Muscle layer of duodenum (tissue), 2 donors: ENCODE data around the gene ZSCAN5A.

Experiments
- H3K27ac ChIP-seq: one replicate; pipeline ENCODE4 v1.7.0; 2013; ENCODE audit warnings: mild to moderate bottlenecking, low read length
- H3K27me3 ChIP-seq: one replicate; pipeline ENCODE4 v1.7.0; 2013; ENCODE audit warnings: low read depth, mild to moderate bottlenecking, control low read depth, low read length
- H3K36me3 ChIP-seq, 2 donors: one replicate each; pipeline ENCODE4 v1.7.0; 2013; ENCODE audit warnings: low read length in 2 of 2, control low read depth in 1 of 2, mild to moderate bottlenecking in 1 of 2; ENCODE audit not compliant: insufficient read depth in 2 of 2, control insufficient read depth in 1 of 2
- H3K4me1 ChIP-seq, 2 donors: one replicate each; pipeline ENCODE4 v1.7.0; 2013; ENCODE audit warnings: low read length in 2 of 2, mild to moderate bottlenecking in 2 of 2, control low read depth in 1 of 2, moderate library complexity in 1 of 2; ENCODE audit not compliant: insufficient read depth in 2 of 2, control insufficient read depth in 1 of 2
- H3K4me3 ChIP-seq, 2 donors: one replicate each; pipeline ENCODE4 v1.7.0; 2013; ENCODE audit warnings: low read length in 2 of 2, low read depth in 1 of 2, mild to moderate bottlenecking in 1 of 2
- H3K9me3 ChIP-seq, 2 donors: one replicate each; pipeline ENCODE4 v1.7.0; 2013; ENCODE audit warnings: low read length in 2 of 2, control low read depth in 1 of 2, mild to moderate bottlenecking in 1 of 2; ENCODE audit not compliant: control insufficient read depth in 1 of 2
- donor health status: healthy.

ZSCAN5A gene

GRCh38 chr19:56297010-56297409 is 17.6 kb downstream of the ZSCAN5A start:
- H3K27ac ChIP-seq = no peak overlapping the region
- H3K4me1 ChIP-seq = no peaks in the 10 kb centered on the region
- H3K9me3 ChIP-seq = peaks cover 0 to 5% of the 10 kb centered on the region in 2 donors
- no peaks in the 10 kb centered on the region for H3K27me3 ChIP-seq
- no peak overlapping the region for H3K4me3 ChIP-seq
- peaks cover 8 to 46% of the 10 kb centered on the region in 2 donors for H3K36me3 ChIP-seq

- no peaks in the 10 kb centered on the region for H3K4me1 ChIP-seq
- H3K4me3 ChIP-seq = no peak overlapping the region
- peaks cover 0 to 5% of the 10 kb centered on the region in 2 donors for H3K9me3 ChIP-seq
- H3K36me3 ChIP-seq = peaks cover 8 to 43% of the 10 kb centered on the region in 2 donors
- no peak overlapping the region for H3K27ac ChIP-seq
- no peaks in the 10 kb centered on the region for H3K27me3 ChIP-seq
Measured at GRCh38 chr19:56295531-56296455, 18.8 kb downstream of the ZSCAN5A start.

- H3K27ac ChIP-seq = no peak overlapping the region
- H3K36me3 ChIP-seq = peaks cover 8 to 44% of the 10 kb centered on the region in 2 donors
- no peaks in the 10 kb centered on the region for H3K4me1 ChIP-seq
- peaks cover 0 to 5% of the 10 kb centered on the region in 2 donors for H3K9me3 ChIP-seq
- H3K4me3 ChIP-seq = no peak overlapping the region
- no peaks in the 10 kb centered on the region for H3K27me3 ChIP-seq
Measured at GRCh38 chr19:56294549-56294948, 20.1 kb downstream of the ZSCAN5A start.

- Histone ChIP-seq H3K36me3 (peaks cover 8 to 47% of the 10 kb centered on the region in 2 donors), H3K4me3 (no peak overlapping the region), H3K4me1 (no peaks in the 10 kb centered on the region), H3K27me3 (no peaks in the 10 kb centered on the region), H3K9me3 (peaks cover 0 to 5% of the 10 kb centered on the region in 2 donors), H3K27ac (no peak overlapping the region)
Measured at GRCh38 chr19:56291867-56292266, 22.8 kb downstream of the ZSCAN5A start.

GRCh38 chr19:56290104-56290503 is 24.5 kb downstream of the ZSCAN5A start:
- Histone ChIP-seq H3K27me3 (no peaks in the 10 kb centered on the region), H3K27ac (no peak overlapping the region), H3K4me1 (no peaks in the 10 kb centered on the region), H3K9me3 (peaks cover 0 to 5% of the 10 kb centered on the region in 2 donors), H3K4me3 (no peak overlapping the region), H3K36me3 (peaks cover 0 to 37% of the 10 kb centered on the region in 2 donors)

GRCh38 chr19:56284746-56285145 is 29.9 kb downstream of the ZSCAN5A start:
- Histone ChIP-seq H3K27ac (no peak overlapping the region), H3K4me3 (no peak overlapping the region), H3K9me3 (no peaks in the 10 kb centered on the region), H3K27me3 (no peaks in the 10 kb centered on the region), H3K4me1 (no peaks in the 10 kb centered on the region), H3K36me3 (peaks cover 0 to 10% of the 10 kb centered on the region in 2 donors)

DNA sequence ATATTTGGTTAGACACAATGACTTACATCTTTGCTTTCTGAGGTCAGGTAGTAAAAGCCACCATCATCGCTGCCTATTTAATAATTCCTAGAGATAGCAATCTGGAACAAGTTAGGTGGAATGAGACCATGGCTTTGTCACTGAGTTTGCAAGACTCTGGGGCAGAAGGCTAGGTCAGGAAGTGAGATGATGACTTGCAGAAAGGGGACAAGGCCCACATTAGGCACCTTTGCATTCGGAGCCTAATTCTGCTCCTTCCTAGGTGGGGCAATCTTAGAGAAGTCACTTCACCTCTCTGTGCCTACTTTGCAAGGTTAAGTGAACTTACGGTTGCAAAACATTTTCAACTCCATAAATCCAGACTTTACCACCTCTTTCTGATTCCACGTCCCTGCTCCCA is 31.8 kb downstream of the ZSCAN5A start:
- H3K36me3 ChIP-seq = peaks cover 0 to 7% of the 10 kb centered on the region in 2 donors
- H3K27ac ChIP-seq = no peak overlapping the region
- no peaks in the 10 kb centered on the region for H3K27me3 ChIP-seq
- no peaks in the 10 kb centered on the region for H3K4me1 ChIP-seq
- no peaks in the 10 kb centered on the region for H3K9me3 ChIP-seq
- no peak overlapping the region for H3K4me3 ChIP-seq

- Histone ChIP-seq H3K4me1 (no peaks in the 10 kb centered on the region), H3K27ac (no peak overlapping the region), H3K4me3 (no peak overlapping the region), H3K36me3 (peaks cover 0 to 7% of the 10 kb centered on the region in 2 donors), H3K9me3 (no peaks in the 10 kb centered on the region), H3K27me3 (no peaks in the 10 kb centered on the region)
Measured at GRCh38 chr19:56273563-56274117, 41.0 kb downstream of the ZSCAN5A start.

- H3K36me3 ChIP-seq = peaks cover 0 to 5% of the 10 kb centered on the region in 2 donors
- no peaks in the 10 kb centered on the region for H3K4me1 ChIP-seq
- no peak within 1 kb of the TSS for H3K27ac ChIP-seq
- H3K4me3 ChIP-seq = no peak within 1 kb of the TSS
- H3K9me3 ChIP-seq = no peaks in the 10 kb centered on the region
- H3K27me3 ChIP-seq = no peaks in the 10 kb centered on the region
Measured at GRCh38 chr19:56272161-56272798, 42.4 kb downstream of the ZSCAN5A start, which contains the start of gene EDDM13. Gene EDDM13 (plus strand): TSS chr19:56272748. CDS start chr19:56272835, 87 bp downstream.

- no peak overlapping the region for H3K27ac ChIP-seq
- H3K4me1 ChIP-seq = no peaks in the 10 kb centered on the region
- H3K4me3 ChIP-seq = no peak overlapping the region
- no peaks in the 10 kb centered on the region for H3K27me3 ChIP-seq
- no peaks in the 10 kb centered on the region for H3K9me3 ChIP-seq
- no peaks in the 10 kb centered on the region for H3K36me3 ChIP-seq
Measured at GRCh38 chr19:56271151-56271550, 43.5 kb downstream of the ZSCAN5A start.

DNA sequence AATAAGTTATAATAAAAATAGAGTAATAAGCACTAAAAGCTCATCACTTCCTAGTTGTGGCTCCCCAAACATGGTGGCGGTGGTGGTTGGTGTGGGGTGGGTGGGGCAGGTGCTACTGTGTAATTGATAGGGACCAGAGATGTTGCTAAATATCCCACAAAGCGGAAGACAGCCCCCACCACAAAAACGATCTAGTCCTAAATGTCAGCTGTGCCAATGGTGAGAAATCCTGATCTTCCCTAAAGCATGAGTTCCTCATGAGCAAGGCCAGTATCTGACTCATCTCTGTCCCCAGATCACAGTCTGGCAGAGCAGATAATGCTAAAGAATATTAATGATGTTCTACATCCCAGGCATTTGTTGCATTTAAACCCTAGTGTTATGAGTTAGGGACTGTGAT is 44.0 kb downstream of the ZSCAN5A start:
- H3K27ac ChIP-seq = no peak overlapping the region
- no peaks in the 10 kb centered on the region for H3K9me3 ChIP-seq

More for the DNA sequence above, 44.0 kb downstream of the ZSCAN5A start:
- Histone ChIP-seq H3K36me3 (no peaks in the 10 kb centered on the region), H3K27me3 (no peaks in the 10 kb centered on the region), H3K4me1 (no peaks in the 10 kb centered on the region), H3K4me3 (no peak overlapping the region)
